NOMO-1 treated with dmso at 0.1 percent for 144 hours (cell line): ENCODE data around the gene ITGB8.

Experiments
- DNase-seq: peaks from one replicate; lab custom pipeline; 2025; ENCODE audit not compliant: unreplicated experiment; lab: John Stamatoyannopoulos, UW

ITGB8 gene

GRCh38 chr7:20409961-20410360, 79.3 kb downstream of the ITGB8 start:
- DNase-seq, result no peak

GRCh38 chr7:20411372-20411771, 80.7 kb downstream of the ITGB8 start:
- no peak for DNase-seq

- no peak for DNase-seq
These were observed 81.3 kb downstream of the ITGB8 start for GRCh38 chr7:20412032-20412431.

GRCh38 chr7:20417260-20417659, 86.6 kb downstream of the ITGB8 start:
- DNase-seq, result peak; percentile 80

- no peak for DNase-seq
These were observed 87.1 kb downstream of the ITGB8 start for GRCh38 chr7:20417675-20418382.

GRCh38 chr7:20424500-20424899, 93.8 kb downstream of the ITGB8 start:
- no peak for DNase-seq

GRCh38 chr7:20430664-20431063, 100.0 kb downstream of the ITGB8 start:
- DNase-seq, result no peak

GRCh38 chr7:20431146-20431545, 100.4 kb downstream of the ITGB8 start:
- no peak for DNase-seq

- no peak for DNase-seq
These were observed 101.4 kb downstream of the ITGB8 start for GRCh38 chr7:20432071-20432470.

- no peak for DNase-seq
These were observed 104.6 kb downstream of the ITGB8 start for GRCh38 chr7:20435305-20435704.

- DNase-seq, result no peak
These were observed 107.5 kb downstream of the ITGB8 start for GRCh38 chr7:20438248-20438647.

- DNase-seq, result peak; percentile 57
These were observed 108.1 kb downstream of the ITGB8 start for GRCh38 chr7:20438694-20439376.

- DNase-seq, result no peak
These were observed 108.9 kb downstream of the ITGB8 start for GRCh38 chr7:20439416-20440185.

- DNase-seq, result no peak
These were observed 109.9 kb downstream of the ITGB8 start for GRCh38 chr7:20440472-20441105.

- no peak for DNase-seq
These were observed 110.6 kb downstream of the ITGB8 start for GRCh38 chr7:20441346-20441745.

- DNase-seq, result no peak
These were observed 111.3 kb downstream of the ITGB8 start for GRCh38 chr7:20441991-20442441.

- DNase-seq, result no peak
These were observed 112.3 kb downstream of the ITGB8 start for GRCh38 chr7:20442951-20443350.

GRCh38 chr7:20444030-20444800, 113.5 kb downstream of the ITGB8 start:
- no peak for DNase-seq

GRCh38 chr7:20447021-20447650, 116.4 kb downstream of the ITGB8 start:
- no peak for DNase-seq

GRCh38 chr7:20449176-20449575, 118.5 kb downstream of the ITGB8 start:
- no peak for DNase-seq
